WTC11 (cell line): ENCODE results near the gene OPCML.

Experiments used
- CTCF ChIP-seq: fragments of 200-600 bp; IDR thresholded peaks from 2 replicates; pipeline ENCODE4 v1.8.0; 2022; ENCODE audit warnings: antibody characterized with exemption
- ETV6 ChIP-seq: sonication (generic); formaldehyde crosslinking; IDR thresholded peaks from 2 replicates; pipeline ENCODE4 v1.8.1; 2022; ENCODE audit warnings: mild to moderate bottlenecking, missing genetic modification reagents
- JUN ChIP-seq: sonication (generic); formaldehyde crosslinking; IDR thresholded peaks from 2 replicates; pipeline ENCODE4 v1.8.0; 2023; ENCODE audit warnings: mild to moderate bottlenecking, missing genetic modification reagents
- TCF7 ChIP-seq: sonication (generic); formaldehyde crosslinking; IDR thresholded peaks from 2 replicates; pipeline ENCODE4 v1.8.0; 2022; ENCODE audit warnings: mild to moderate bottlenecking, low read depth, missing genetic modification reagents, moderate library complexity
- ZNF121 ChIP-seq: sonication (generic); formaldehyde crosslinking; IDR thresholded peaks from 2 replicates; pipeline ENCODE4 v1.8.0; 2023; ENCODE audit warnings: missing genetic modification reagents
- ZNF281 ChIP-seq: sonication (generic); formaldehyde crosslinking; IDR thresholded peaks from 2 replicates; pipeline ENCODE4 v1.8.0; 2023; ENCODE audit warnings: mild to moderate bottlenecking, missing genetic modification reagents

DNA sequence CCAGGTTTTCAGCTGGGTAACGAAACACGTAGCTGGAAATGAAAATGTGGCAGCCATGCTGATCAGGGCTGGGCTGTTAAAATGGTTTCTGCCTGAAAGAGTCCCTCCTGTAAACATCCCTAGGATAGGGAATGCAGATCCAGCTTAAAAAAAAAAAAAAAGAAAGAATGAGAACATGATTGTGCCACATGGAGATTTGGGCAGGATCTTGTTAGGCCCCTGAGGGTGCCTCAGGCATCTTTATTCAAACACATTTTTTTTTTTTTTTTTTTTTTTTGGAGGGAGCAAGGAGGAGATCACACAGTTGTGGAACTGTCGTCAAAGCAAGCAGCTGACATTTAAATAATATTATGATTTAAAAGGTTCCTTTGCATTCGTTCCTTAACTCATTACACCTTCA, 900.3 kb downstream of the OPCML start:
- TF ChIP-seq CTCF (no peak), JUN (no peak), ZNF281 (CRISPR knock-in tag) (no peak), ZNF121 (CRISPR knock-in tag) (no peak), ETV6 (CRISPR knock-in tag) (no peak), TCF7 (CRISPR knock-in tag) (no peak)
